H9 (cell line): ENCODE results near the gene DCPS. TPM values are rescaled to one million over a fixed set of nuclear protein-coding genes. Genes with fewer than 3 reads are reported as not detected.

Experiments
- DNase-seq: peaks from one replicate; pipeline ENCODE4 v3.0.0-alpha.2; 2017
- H2AFZ ChIP-seq: one replicate; pipeline ENCODE4 v1.6.1; 2013; ENCODE audit warnings: mild to moderate bottlenecking, low read length, control low read depth, moderate library complexity
- H2AK5ac ChIP-seq: 2 replicates; pipeline ENCODE4 v1.6.1; 2013; ENCODE audit warnings: low read length, control low read depth, mixed read lengths; ENCODE audit not compliant: insufficient read length
- H2BK120ac ChIP-seq: one replicate; pipeline ENCODE4 v1.6.1; 2013; ENCODE audit warnings: low read depth, mild to moderate bottlenecking, low read length, control low read depth, inconsistent platforms; ENCODE audit not compliant: poor library complexity, severe bottlenecking
- H2BK12ac ChIP-seq: 2 replicates; pipeline ENCODE4 v1.6.1; 2013; ENCODE audit warnings: low read length, control low read depth, mixed read lengths, low read depth; ENCODE audit not compliant: insufficient read length
- H2BK15ac ChIP-seq: 2 replicates; pipeline ENCODE4 v1.6.1; 2013; ENCODE audit warnings: low read depth, low read length, control low read depth
- H2BK20ac ChIP-seq: one replicate; pipeline ENCODE4 v1.6.1; 2013; ENCODE audit warnings: low read depth, mild to moderate bottlenecking, low read length, control low read depth, inconsistent platforms; ENCODE audit not compliant: poor library complexity, severe bottlenecking
- H2BK5ac ChIP-seq: 2 replicates; pipeline ENCODE4 v1.6.1; 2013; ENCODE audit warnings: low read length, control low read depth, mixed read lengths; ENCODE audit not compliant: insufficient read length
- H3K14ac ChIP-seq: 2 replicates; pipeline ENCODE4 v1.6.1; 2013; ENCODE audit warnings: low read length, control low read depth; ENCODE audit not compliant: insufficient read depth
- H3K18ac ChIP-seq: 2 replicates; pipeline ENCODE4 v1.6.1; 2013; ENCODE audit warnings: low read depth, mild to moderate bottlenecking, mixed read lengths, low read length, control low read depth; ENCODE audit not compliant: insufficient read length
- H3K23ac ChIP-seq: 2 replicates; pipeline ENCODE4 v1.6.1; 2013; ENCODE audit warnings: low read length, control low read depth, mixed read lengths, low read depth; ENCODE audit not compliant: insufficient read length
- H3K23me2 ChIP-seq: 2 replicates; pipeline ENCODE4 v1.6.1; 2013; ENCODE audit warnings: low read depth, mild to moderate bottlenecking, mixed read lengths, low read length, control low read depth; ENCODE audit not compliant: insufficient read length, poor library complexity, severe bottlenecking
- H3K27ac ChIP-seq: 2 replicates; pipeline ENCODE4 v1.5.1; 2013; ENCODE audit warnings: low read length, control low read depth, mixed read lengths, low read depth; ENCODE audit not compliant: insufficient read length
- H3K27me3 ChIP-seq: 2 replicates; pipeline ENCODE4 v1.6.1; 2013; ENCODE audit warnings: low read length, control low read depth, inconsistent platforms; ENCODE audit not compliant: insufficient read depth
- H3K4ac ChIP-seq: 2 replicates; pipeline ENCODE4 v1.6.1; 2013; ENCODE audit warnings: low read depth, mild to moderate bottlenecking, control low read depth, inconsistent platforms, low read length, moderate library complexity
- H3K4me1 ChIP-seq: 2 replicates; pipeline ENCODE4 v1.6.1; 2013; ENCODE audit warnings: low read length, control low read depth, inconsistent platforms; ENCODE audit not compliant: insufficient read depth
- H3K4me2 ChIP-seq: 2 replicates; pipeline ENCODE4 v1.6.1; 2013; ENCODE audit warnings: low read length, control low read depth, mixed read lengths; ENCODE audit not compliant: insufficient read length, insufficient read depth
- H3K56ac ChIP-seq: 2 replicates; pipeline ENCODE4 v1.6.1; 2013; ENCODE audit warnings: low read depth, mild to moderate bottlenecking, mixed read lengths, low read length, control low read depth; ENCODE audit not compliant: insufficient read length
- H3K79me1 ChIP-seq: 2 replicates; pipeline ENCODE4 v1.6.1; 2013; ENCODE audit warnings: low read depth, mild to moderate bottlenecking, moderate library complexity, low read length, control low read depth, inconsistent platforms; ENCODE audit not compliant: insufficient read depth, poor library complexity, severe bottlenecking
- H3K79me2 ChIP-seq: 2 replicates; pipeline ENCODE4 v1.6.1; 2013; ENCODE audit warnings: low read length, control low read depth, inconsistent platforms; ENCODE audit not compliant: insufficient read depth
- H3K9ac ChIP-seq: 2 replicates; pipeline ENCODE4 v1.6.1; 2013; ENCODE audit warnings: low read length, control low read depth, mixed read lengths; ENCODE audit not compliant: insufficient read length; ENCODE audit errors: extremely low read depth
- H3K9me3 ChIP-seq: one replicate; pipeline ENCODE4 v1.6.1; 2013; ENCODE audit warnings: low read depth, low read length, inconsistent platforms; ENCODE audit not compliant: control insufficient read depth
- H3T11ph ChIP-seq: one replicate; pipeline ENCODE4 v1.6.1; 2013; ENCODE audit warnings: mild to moderate bottlenecking, low read length, control low read depth, inconsistent platforms
- H4K20me1 ChIP-seq: one replicate; pipeline ENCODE4 v1.6.1; 2013; ENCODE audit not compliant: control insufficient read depth, insufficient read length, insufficient read depth
- H4K5ac ChIP-seq: 2 replicates; pipeline ENCODE4 v1.6.1; 2013; ENCODE audit warnings: low read depth, mild to moderate bottlenecking, mixed read lengths, low read length, control low read depth; ENCODE audit not compliant: insufficient read length
- H4K8ac ChIP-seq: replicated peaks from 2 replicates; pipeline ENCODE4 v1.6.1; 2013; ENCODE audit warnings: low read length, control low read depth, mixed read lengths, low read depth; ENCODE audit not compliant: insufficient read length
- H4K91ac ChIP-seq: 2 replicates; pipeline ENCODE4 v1.6.1; 2013; ENCODE audit warnings: low read depth, mild to moderate bottlenecking, moderate library complexity, mixed read lengths, low read length, control low read depth; ENCODE audit not compliant: insufficient read length
- H3K27ac Mint-ChIP-seq, 3 experiments: 2 replicates in 2 of 3; 3 replicates in 1 of 3; pipeline ENCODE4 v1.8.0; 2020 to 2021; ENCODE audit warnings: mixed read lengths in 3 of 3, mild to moderate bottlenecking in 1 of 3, moderate library complexity in 1 of 3
- H3K27me3 Mint-ChIP-seq: 2 replicates; pipeline ENCODE4 v1.8.0; 2021; ENCODE audit warnings: low read depth, mild to moderate bottlenecking, moderate library complexity, mixed read lengths
- H3K36me3 Mint-ChIP-seq, 3 experiments: 2 replicates in 2 of 3; 3 replicates in 1 of 3; pipeline ENCODE4 v1.8.0; 2020 to 2021; ENCODE audit warnings: low read depth in 3 of 3, mixed read lengths in 3 of 3; ENCODE audit not compliant: insufficient read depth in 1 of 3
- H3K4me1 Mint-ChIP-seq, 2 experiments: 2 replicates each; pipeline ENCODE4 v1.8.0; 2020; ENCODE audit warnings: mixed read lengths in 2 of 2
- H3K4me3 Mint-ChIP-seq, 2 experiments: 2 replicates in 1 of 2; 3 replicates in 1 of 2; pipeline ENCODE4 v1.8.0; 2020 to 2021; ENCODE audit warnings: mild to moderate bottlenecking in 2 of 2, mixed read lengths in 2 of 2, moderate library complexity in 1 of 2
- H3K9me3 Mint-ChIP-seq, 2 experiments: 2 replicates in 1 of 2; 3 replicates in 1 of 2; pipeline ENCODE4 v1.8.0; 2020; ENCODE audit warnings: mild to moderate bottlenecking in 2 of 2, mixed read lengths in 2 of 2, moderate library complexity in 1 of 2
- CTCF ChIP-seq: fragments of 200-600 bp; sonication (generic); conservative IDR thresholded peaks from 3 replicates; pipeline ENCODE4 v1.8.0; 2021; ENCODE audit warnings: antibody characterized with exemption, mild to moderate bottlenecking
- WGBS: extraction: QIAGEN DNeasy Blood & Tissue Kit; methylation state at CpG from one replicate; pipeline ENCODE4 v1.1.7; 2013; ENCODE audit warnings: missing lambda C conversion rate, low lambda C conversion rate, mixed read lengths; ENCODE audit not compliant: insufficient read length; ENCODE audit errors: extremely low coverage; 5-methylcytosine and 5-hydroxymethylcytosine counted together
- total RNA-seq: library from RNA; stranded (reverse); gene quantifications from 2 replicates; pipeline ENCODE4 v1.2.1, GENCODE V29; 2021

The DCPS gene
- total RNA-seq, 1 experiment from 2014 or later: 27.7 TPM

- H3K4ac ChIP-seq: no peak overlapping the region
- H4K20me1 ChIP-seq: no peaks in the 10 kb centered on the region
- H3K27ac Mint-ChIP-seq: no peak overlapping the region
- H3K18ac ChIP-seq: no peak overlapping the region
- H4K91ac ChIP-seq: no peak overlapping the region
- no peak overlapping the region for H2BK20ac ChIP-seq
- H3K14ac ChIP-seq: no peak overlapping the region
- no peak overlapping the region for H2AK5ac ChIP-seq
- TF ChIP-seq CTCF: no peak
- H3K27me3 ChIP-seq: peaks cover 2% of the 10 kb centered on the region; the same call in 1 of the 2 replicates
- no peak overlapping the region for H4K5ac ChIP-seq
- peaks cover 4% of the 10 kb centered on the region; the same call in 1 of the 2 replicates for H3K4me1 ChIP-seq
- H2BK12ac ChIP-seq: no peak overlapping the region
- H2BK15ac ChIP-seq: no peak overlapping the region
- no peak overlapping the region for H3K56ac ChIP-seq
- no peak overlapping the region for H4K8ac ChIP-seq
- no peaks in the 10 kb centered on the region for H3K9me3 ChIP-seq
- H3K4me2 ChIP-seq: peak overlapping the region; percentile 98
- peak overlapping the region; percentile 5 for H3K9ac ChIP-seq
- no peak overlapping the region for H2BK5ac ChIP-seq
- H3K79me2 ChIP-seq: no peaks in the 10 kb centered on the region
- peak overlapping the region; percentile 77 to 86 for H3K4me3 Mint-ChIP-seq
- no peak overlapping the region for H3K27ac ChIP-seq
- H2BK120ac ChIP-seq: no peak overlapping the region
- H3K9me3 Mint-ChIP-seq: no peaks in the 10 kb centered on the region; a peak in 1 of 5 replicates
- peaks cover 13% of the 10 kb centered on the region for H3K23me2 ChIP-seq
- no peak overlapping the region for H3K23ac ChIP-seq
- H3K4me1 Mint-ChIP-seq: peaks cover 14 to 16% of the 10 kb centered on the region in 2 experiments
- no peaks in the 10 kb centered on the region for H3K79me1 ChIP-seq
- H3K36me3 Mint-ChIP-seq: peaks cover 3 to 15% (median 9%) of the 10 kb centered on the region in 3 experiments; a peak in 6 of 7 replicates
- WGBS: no CpG with 5 or more reads among the region's 15 CpGs
- no peak overlapping the region for H2AFZ ChIP-seq
- DNase-seq: peak; percentile 59
- H3T11ph ChIP-seq: no peak overlapping the region
- H3K27me3 Mint-ChIP-seq: peaks cover 14% of the 10 kb centered on the region
Observed at GRCh38 chr11:126282361-126282735, 21.5 kb upstream of the DCPS start.
